ENCODE measurements around the gene SORCS2. TPM values are rescaled to one million over a fixed set of nuclear protein-coding genes. Genes with fewer than 3 reads are reported as not detected.

Gene SORCS2
- total and polyA plus RNA-seq, 8 donors, result 4.6 to 9.7 (median 7.2) TPM

GRCh38 chr4:7733201-7733600 is 540.9 kb downstream of the SORCS2 start:
- Histone ChIP-seq H3K27ac (no peak overlapping the region), H3K4me3 (no peak overlapping the region), H3K9me3 (no peaks in the 10 kb centered on the region), H3K4me1 (no peaks in the 10 kb centered on the region), H3K36me3 (peaks cover 0 to 5% of the 10 kb centered on the region in 2 donors), H3K27me3 (peaks cover 0 to 13% of the 10 kb centered on the region in 2 donors)
- DNase-seq, result peak in 1 of 4 donors; percentile 67
- no peak for TF ChIP-seq CTCF (IDR thresholded peaks at IDR 0.05)
- no peak for ATAC-seq
- intact Hi-C loops (cut with DNase I), result no loop called here

- ATAC-seq, result no peak
- intact Hi-C loops (cut with DNase I), result no loop called here
- no peak for TF ChIP-seq CTCF (IDR thresholded peaks at IDR 0.05)
Observed at GRCh38 chr4:7733801-7734650, 541.7 kb downstream of the SORCS2 start.

GRCh38 chr4:7734651-7735260 is 542.4 kb downstream of the SORCS2 start:
- no peaks in the 10 kb centered on the region for H3K4me1 ChIP-seq
- no peak overlapping the region for H3K4me3 ChIP-seq
- intact Hi-C loops (cut with DNase I), result no loop called here
- H3K27ac ChIP-seq, result no peak overlapping the region
- peaks cover 0 to 7% of the 10 kb centered on the region in 2 donors for H3K36me3 ChIP-seq
- peaks cover 0 to 13% of the 10 kb centered on the region in 2 donors for H3K27me3 ChIP-seq
- DNase-seq (peak in 2 of 4 donors; percentile 78 to 88), ATAC-seq (peak; percentile 91)
- no peak for TF ChIP-seq CTCF (IDR thresholded peaks at IDR 0.05)
- no peaks in the 10 kb centered on the region for H3K9me3 ChIP-seq

More at GRCh38 chr4:7733801-7734650, 541.7 kb downstream of the SORCS2 start:
- peaks cover 0 to 7% of the 10 kb centered on the region in 2 donors for H3K36me3 ChIP-seq
- peak in 1 of 4 donors; percentile 81 for DNase-seq
- H3K4me1 ChIP-seq, result no peaks in the 10 kb centered on the region
- no peaks in the 10 kb centered on the region for H3K9me3 ChIP-seq
- peaks cover 0 to 13% of the 10 kb centered on the region in 2 donors for H3K27me3 ChIP-seq
- no peak overlapping the region for H3K27ac ChIP-seq
- H3K4me3 ChIP-seq, result no peak overlapping the region

GRCh38 chr4:7735395-7735794 is 543.1 kb downstream of the SORCS2 start:
- Histone ChIP-seq H3K27me3 (peaks cover 0 to 13% of the 10 kb centered on the region in 2 donors), H3K36me3 (peaks cover 0 to 7% of the 10 kb centered on the region in 2 donors), H3K9me3 (no peaks in the 10 kb centered on the region), H3K27ac (no peak overlapping the region), H3K4me1 (no peaks in the 10 kb centered on the region), H3K4me3 (no peak overlapping the region)
- intact Hi-C loops (cut with DNase I), result no loop called here
- TF ChIP-seq CTCF (IDR thresholded peaks at IDR 0.05), result no peak
- ATAC-seq (no peak), DNase-seq (no peak)

GRCh38 chr4:7735961-7736360 is 543.6 kb downstream of the SORCS2 start:
- DNase-seq (no peak), ATAC-seq (no peak)
- peaks cover 0 to 13% of the 10 kb centered on the region in 2 donors for H3K27me3 ChIP-seq
- no peak for TF ChIP-seq CTCF (IDR thresholded peaks at IDR 0.05)
- no peaks in the 10 kb centered on the region for H3K9me3 ChIP-seq
- H3K4me1 ChIP-seq, result no peaks in the 10 kb centered on the region
- peaks cover 0 to 7% of the 10 kb centered on the region in 2 donors for H3K36me3 ChIP-seq
- H3K4me3 ChIP-seq, result no peak overlapping the region
- no peak overlapping the region for H3K27ac ChIP-seq
- intact Hi-C loops (cut with DNase I), result no loop called here

Measured in left lung (tissue), 10 donors.